ENCODE data around the gene XPNPEP3.

The XPNPEP3 gene

GRCh38 chr22:40973144-40973543 lies 116.2 kb downstream of the XPNPEP3 start:
- no peak for DNase-seq (ENCODE audit: low read depth)
- no peak for TF ChIP-seq CTCF (conservative IDR thresholded peaks at IDR 0.05; ENCODE audit: low read depth, low read length)
- no peak overlapping the region for H3K4me3 ChIP-seq (ENCODE audit: low read length)

GRCh38 chr22:40975366-40975765 lies 118.4 kb downstream of the XPNPEP3 start:
- TF ChIP-seq CTCF (conservative IDR thresholded peaks at IDR 0.05; ENCODE audit: low read depth, low read length): no peak
- no peak overlapping the region for H3K4me3 ChIP-seq (ENCODE audit: low read length)
- DNase-seq (ENCODE audit: low read depth): no peak

- no peak for DNase-seq (ENCODE audit: low read depth)
- no peak overlapping the region for H3K4me3 ChIP-seq (ENCODE audit: low read length)
- no peak for TF ChIP-seq CTCF (conservative IDR thresholded peaks at IDR 0.05; ENCODE audit: low read depth, low read length)
Measured at GRCh38 chr22:40976866-40977700, 120.1 kb downstream of the XPNPEP3 start.

- H3K4me3 ChIP-seq (ENCODE audit: low read length): no peak overlapping the region
- no peak for DNase-seq (ENCODE audit: low read depth)
- no peak for TF ChIP-seq CTCF (conservative IDR thresholded peaks at IDR 0.05; ENCODE audit: low read depth, low read length)
Measured at GRCh38 chr22:40979198-40979597, 122.2 kb downstream of the XPNPEP3 start.

- TF ChIP-seq CTCF (conservative IDR thresholded peaks at IDR 0.05; ENCODE audit: low read depth, low read length): no peak
- no peak for DNase-seq (ENCODE audit: low read depth)
- no peak overlapping the region for H3K4me3 ChIP-seq (ENCODE audit: low read length)
Measured at GRCh38 chr22:40979871-40980270, 122.9 kb downstream of the XPNPEP3 start.

All from retinal pigment epithelial cell (primary cell).